Measurements from ENCODE around the gene LSMEM2. TPM values are rescaled to one million over a fixed set of nuclear protein-coding genes. Genes with fewer than 3 reads are reported as not detected.

LSMEM2 gene
- total and polyA plus RNA-seq, 9 of the 15 experiments (the other 6 are each of a cell fraction or from before 2014, with no cell fraction given) = not detected

DNA sequence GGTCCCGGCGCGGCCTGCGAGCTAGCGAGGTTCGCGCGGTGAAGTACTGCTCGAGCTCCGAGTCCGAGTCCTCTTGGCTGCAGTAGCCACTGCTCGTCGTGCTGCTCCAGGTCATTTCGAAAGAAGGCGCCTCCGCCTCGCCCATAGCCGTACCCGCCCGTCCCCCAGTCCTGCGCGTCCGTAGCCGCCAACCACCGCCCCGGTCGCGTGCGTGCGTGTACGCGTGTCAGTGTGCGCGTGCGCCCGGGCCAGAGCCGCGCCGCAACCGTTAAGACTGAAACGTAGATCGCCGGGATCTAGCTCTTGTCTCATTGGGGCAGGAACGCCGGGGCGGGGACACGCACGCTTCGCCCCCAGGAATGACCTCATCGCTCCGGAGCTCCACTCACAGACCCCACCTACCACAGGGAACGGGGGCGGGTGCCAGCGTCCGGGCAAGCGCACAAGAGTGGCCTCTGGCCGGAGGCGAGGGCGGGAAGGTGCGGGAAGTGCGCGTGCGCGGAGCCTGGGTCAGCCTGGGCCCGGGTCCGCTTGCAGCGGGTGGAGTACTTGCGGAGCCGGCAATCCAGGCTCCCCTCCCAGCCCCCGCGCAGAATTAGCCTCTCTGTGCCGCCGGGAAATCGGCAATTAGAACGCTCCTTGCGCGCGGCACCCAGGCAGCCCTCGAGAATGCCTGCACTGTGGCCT is 58.4 kb downstream of the LSMEM2 start:
- H3K79me2 ChIP-seq (ENCODE audit: control insufficient read depth, insufficient read depth, low read length) = peaks cover 78% of the 10 kb centered on the region
- POLR2A ChIA-PET = interaction anchor here (0.6 to 2.5 kb wide), 23 partner anchors 9 to 937 kb away, joined by 3 to 31 read pairs (median 3); partner anchors contain the start of genes CYB561D2, HYAL1, NPRL2 and TUSC2
- in situ Hi-C loops (cut with MboI) = no loop called here
- TF ChIP-seq SMARCA5 (IDR thresholded peaks at IDR 0.05) (no peak), CTBP1 (IDR thresholded peaks at IDR 0.05; ENCODE audit: borderline replicate concordance) (peak; percentile 84), SAFB (IDR thresholded peaks at IDR 0.05; ENCODE audit: borderline replicate concordance, low read depth, low read length) (peak; percentile 81), CCNT2 (IDR thresholded peaks at IDR 0.05; ENCODE audit: borderline replicate concordance, extremely low read depth, insufficient read length, low read depth, low read length) (peak; percentile 78), ZNF282 (CRISPR knock-in tag; IDR thresholded peaks at IDR 0.05) (0 out of 2 replicates have a peak, but pooled peaks have one; percentile 56), ETV5 (CRISPR knock-in tag; IDR thresholded peaks at IDR 0.05; ENCODE audit: low read depth) (no peak), HINFP (tag; conservative IDR thresholded peaks at IDR 0.05; ENCODE audit: low read depth) (0 out of 2 replicates have a peak, but pooled peaks have one; percentile 37), CREM (IDR thresholded peaks at IDR 0.05; ENCODE audit: low read depth) (peak; percentile 84)
- TF ChIP-seq, protein P1, sequence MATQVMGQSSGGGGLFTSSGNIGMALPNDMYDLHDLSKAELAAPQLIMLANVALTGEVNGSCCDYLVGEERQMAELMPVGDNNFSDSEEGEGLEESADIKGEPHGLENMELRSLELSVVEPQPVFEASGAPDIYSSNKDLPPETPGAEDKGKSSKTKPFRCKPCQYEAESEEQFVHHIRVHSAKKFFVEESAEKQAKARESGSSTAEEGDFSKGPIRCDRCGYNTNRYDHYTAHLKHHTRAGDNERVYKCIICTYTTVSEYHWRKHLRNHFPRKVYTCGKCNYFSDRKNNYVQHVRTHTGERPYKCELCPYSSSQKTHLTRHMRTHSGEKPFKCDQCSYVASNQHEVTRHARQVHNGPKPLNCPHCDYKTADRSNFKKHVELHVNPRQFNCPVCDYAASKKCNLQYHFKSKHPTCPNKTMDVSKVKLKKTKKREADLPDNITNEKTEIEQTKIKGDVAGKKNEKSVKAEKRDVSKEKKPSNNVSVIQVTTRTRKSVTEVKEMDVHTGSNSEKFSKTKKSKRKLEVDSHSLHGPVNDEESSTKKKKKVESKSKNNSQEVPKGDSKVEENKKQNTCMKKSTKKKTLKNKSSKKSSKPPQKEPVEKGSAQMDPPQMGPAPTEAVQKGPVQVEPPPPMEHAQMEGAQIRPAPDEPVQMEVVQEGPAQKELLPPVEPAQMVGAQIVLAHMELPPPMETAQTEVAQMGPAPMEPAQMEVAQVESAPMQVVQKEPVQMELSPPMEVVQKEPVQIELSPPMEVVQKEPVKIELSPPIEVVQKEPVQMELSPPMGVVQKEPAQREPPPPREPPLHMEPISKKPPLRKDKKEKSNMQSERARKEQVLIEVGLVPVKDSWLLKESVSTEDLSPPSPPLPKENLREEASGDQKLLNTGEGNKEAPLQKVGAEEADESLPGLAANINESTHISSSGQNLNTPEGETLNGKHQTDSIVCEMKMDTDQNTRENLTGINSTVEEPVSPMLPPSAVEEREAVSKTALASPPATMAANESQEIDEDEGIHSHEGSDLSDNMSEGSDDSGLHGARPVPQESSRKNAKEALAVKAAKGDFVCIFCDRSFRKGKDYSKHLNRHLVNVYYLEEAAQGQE (IDR thresholded peaks at IDR 0.05; ENCODE audit: borderline replicate concordance) = no peak
- TF ChIP-seq, protein P1 (CRISPR knock-in tag; IDR thresholded peaks at IDR 0.05; ENCODE audit: low read depth) = 0 out of 2 replicates have a peak, but pooled peaks have one; percentile 42
- TF ChIP-seq, protein P2, sequence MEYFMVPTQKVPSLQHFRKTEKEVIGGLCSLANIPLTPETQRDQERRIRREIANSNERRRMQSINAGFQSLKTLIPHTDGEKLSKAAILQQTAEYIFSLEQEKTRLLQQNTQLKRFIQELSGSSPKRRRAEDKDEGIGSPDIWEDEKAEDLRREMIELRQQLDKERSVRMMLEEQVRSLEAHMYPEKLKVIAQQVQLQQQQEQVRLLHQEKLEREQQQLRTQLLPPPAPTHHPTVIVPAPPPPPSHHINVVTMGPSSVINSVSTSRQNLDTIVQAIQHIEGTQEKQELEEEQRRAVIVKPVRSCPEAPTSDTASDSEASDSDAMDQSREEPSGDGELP (CRISPR knock-in tag; IDR thresholded peaks at IDR 0.05; ENCODE audit: borderline replicate concordance) = peak; percentile 68; the same call in 1 of the 2 replicates

More for the DNA sequence above, 58.4 kb downstream of the LSMEM2 start:
- intact Hi-C loops (cut with micrococcal nuclease) = no loop called here
- Histone ChIP-seq H3K36me3 (ENCODE audit: control insufficient read depth, insufficient read depth, low read length) (peaks cover 39% of the 10 kb centered on the region; the same call in 2 of the 3 replicates), H3K27ac (ENCODE audit: extremely low read depth, low read depth, low read length) (peak overlapping the region; percentile 99), H3K9ac (ENCODE audit: insufficient read depth in 1 of 2, low read depth in 2 of 2, low read length in 2 of 2) (peak overlapping the region; percentile 98 to 99), H4K20me1 (replicated peaks; ENCODE audit: control insufficient read depth, insufficient read depth, low read length) (peaks cover 14% of the 10 kb centered on the region), H3K9me1 (ENCODE audit: control insufficient read depth, insufficient read depth, low read length) (peaks cover 4% of the 10 kb centered on the region), H3K4me1 (replicated peaks in 1 of 2; ENCODE audit: control insufficient read depth in 2 of 2, insufficient read depth in 2 of 2, low read length in 2 of 2) (peaks cover 27 to 47% of the 10 kb centered on the region in 2 experiments; a peak in 4 of 5 replicates), H3K4me2 (ENCODE audit: insufficient read depth, low read length) (peak overlapping the region; percentile 95), H3K27me3 (ENCODE audit: control insufficient read depth in 2 of 2, insufficient read depth in 2 of 2, low read length in 2 of 2) (no peaks in the 10 kb centered on the region), H2AFZ (ENCODE audit: low read depth, low read length) (peak overlapping the region; percentile 72), H3K9me3 (replicated peaks; ENCODE audit: control insufficient read depth, insufficient read depth, low read depth, low read length) (no peaks in the 10 kb centered on the region), H3K4me3 (peak overlapping the region; percentile 96)
- ATAC-seq (peak; percentile 86), DNase-seq (ENCODE audit: extremely low read depth in 1 of 4, low spot score in 3 of 4) (peak; percentile 92 to 98 (median 95)), FAIRE-seq (peak; percentile 92)
- no TSS peak for BruUV-seq (replicated peaks)
- WGBS (ENCODE audit: insufficient coverage, low coverage, missing lambda C conversion rate) = 1% methylated on average over 29 of the region's 79 CpGs
- CTCF ChIA-PET (ENCODE audit: low intra/inter-chr PET ratio) = no interaction called here
